ENCODE data around the gene B9D2. TPM values are rescaled to one million over a fixed set of nuclear protein-coding genes. Genes with fewer than 3 reads are reported as not detected.
A peak's percentile ranks its signal among the peaks of the same experiment; 100 is the strongest.

B9D2 gene
- polyA plus RNA-seq, 1 of the 3 experiments (the other 2 are of a cell fraction): 13.3 TPM

DNA sequence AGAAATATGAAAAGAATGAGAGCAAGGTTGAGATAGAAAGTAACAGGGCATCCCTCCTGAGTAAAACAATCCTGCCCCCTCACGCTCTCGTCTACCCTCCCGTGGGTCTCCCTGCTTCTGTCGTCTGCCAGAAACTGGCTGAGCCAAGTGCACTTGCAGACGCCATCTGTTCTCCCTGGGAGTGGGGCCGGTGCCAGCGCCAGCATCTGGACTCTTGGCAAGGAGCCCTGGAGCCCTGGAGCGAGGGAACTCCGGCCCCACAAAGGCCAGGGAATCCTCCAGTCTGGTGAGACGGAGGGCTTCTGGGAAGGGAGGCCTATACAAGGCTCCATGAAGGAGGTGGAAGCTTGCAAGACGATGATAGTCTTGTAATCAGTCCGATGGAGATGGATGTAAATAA lies 10.0 kb upstream of the B9D2 start:
- no peaks in the 10 kb centered on the region for H3K27me3 ChIP-seq (ENCODE audit: insufficient read depth)
- H3K9me2 ChIP-seq: no peaks in the 10 kb centered on the region
- 25% methylated on average over 8 of the region's 12 CpGs for WGBS (ENCODE audit: low lambda C conversion rate)
- H3F3A ChIP-seq (replicated peaks; ENCODE audit: insufficient read depth): peaks cover 15% of the 10 kb centered on the region
- H3K4me2 ChIP-seq: 0 out of 2 replicates have a peak overlapping the region, but pooled peaks have one; percentile 24
- peak; percentile 94 for DNase-seq
- H3K9ac ChIP-seq: no peak overlapping the region
- peaks cover 34% of the 10 kb centered on the region; the same call in 1 of the 2 replicates for H3K79me2 ChIP-seq (ENCODE audit: insufficient read depth)
- CTCF ChIA-PET: interaction anchor here (1.4 kb wide), 1 partner anchor 52 kb away, joined by 3 read pairs; no protein-coding TSS in a partner anchor
- POLR2A ChIA-PET: no interaction called here
- H2AFZ ChIP-seq (ENCODE audit: low read depth): no peak overlapping the region
- no peaks in the 10 kb centered on the region for H3K36me3 ChIP-seq (replicated peaks in 1 of 2; ENCODE audit: control insufficient read depth in 1 of 2, insufficient read depth in 2 of 2, low read length in 1 of 2)
- no peaks in the 10 kb centered on the region for H3K9me3 ChIP-seq
- no peak overlapping the region for H3K4me3 ChIP-seq (ENCODE audit: low read depth in 2 of 2, low read length in 1 of 2)
- peaks cover 15% of the 10 kb centered on the region; the same call in 1 of the 2 replicates for H4K20me1 ChIP-seq (ENCODE audit: insufficient read depth)
- H3K27ac ChIP-seq (ENCODE audit: low read depth in 2 of 2, low read length in 1 of 2): peak overlapping the region; percentile 26 to 63; a peak in 3 of 4 replicates
- peaks cover 6 to 11% of the 10 kb centered on the region in 2 experiments; a peak in 3 of 4 replicates for H3K4me1 ChIP-seq (ENCODE audit: control insufficient read depth in 1 of 2, insufficient read depth in 2 of 2, low read depth in 1 of 2, low read length in 1 of 2)
- TF ChIP-seq GABPA (IDR thresholded peaks at IDR 0.05; ENCODE audit: low read depth) (peak; percentile 32; the same call in 1 of the 2 replicates), USF2 (IDR thresholded peaks at IDR 0.05; ENCODE audit: borderline replicate concordance, low read depth, low read length) (no peak), FOXM1 (IDR thresholded peaks at IDR 0.05; ENCODE audit: low read depth) (no peak), SIN3A (IDR thresholded peaks at IDR 0.05; ENCODE audit: borderline replicate concordance, low read depth, low read length) (peak; percentile 92; the same call in 1 of the 2 replicates), YY1 (IDR thresholded peaks at IDR 0.05; ENCODE audit: low read depth) (no peak), EP300 (IDR thresholded peaks at IDR 0.05; ENCODE audit: borderline replicate concordance in 1 of 2, low read depth in 1 of 2, low read length in 1 of 2) (peak; percentile 78 to 79; a peak in 2 of 4 replicates), MXI1 (IDR thresholded peaks at IDR 0.05; ENCODE audit: low read depth, low read length) (no peak), POLR2AphosphoS5 (IDR thresholded peaks at IDR 0.05; ENCODE audit: low read depth, low read length) (peak; percentile 88), FOXJ3 (CRISPR knock-in tag; IDR thresholded peaks at IDR 0.05) (peak; percentile 65; the same call in 1 of the 2 replicates), TAF1 (IDR thresholded peaks at IDR 0.05; ENCODE audit: borderline replicate concordance, low read depth, low read length) (no peak), TCF12 (IDR thresholded peaks at IDR 0.05) (peak; percentile 100), SMC3 (IDR thresholded peaks at IDR 0.05; ENCODE audit: low read depth, low read length) (no peak), IRF3 (IDR thresholded peaks at IDR 0.05; ENCODE audit: low read depth, low read length) (no peak), RCOR1 (IDR thresholded peaks at IDR 0.05; ENCODE audit: low read length) (peak; percentile 96), GATA2 (CRISPR knock-in tag; IDR thresholded peaks at IDR 0.05) (no peak), MEF2A (IDR thresholded peaks at IDR 0.05; ENCODE audit: borderline replicate concordance, low read depth) (peak; percentile 23; the same call in 1 of the 2 replicates), MAX (IDR thresholded peaks at IDR 0.05; ENCODE audit: low read depth) (peak; percentile 59; the same call in 1 of the 2 replicates), TEAD4 (IDR thresholded peaks at IDR 0.05; ENCODE audit: borderline replicate concordance, insufficient read depth) (peak; percentile 83), NRF1 (IDR thresholded peaks at IDR 0.05; ENCODE audit: low read depth, low read length) (no peak), RAD21 (IDR thresholded peaks at IDR 0.05; ENCODE audit: low read length) (no peak), JUND (IDR thresholded peaks at IDR 0.05) (peak; percentile 63), USF1 (IDR thresholded peaks at IDR 0.05; ENCODE audit: borderline replicate concordance, low read depth) (no peak), ELF1 (IDR thresholded peaks at IDR 0.05) (no peak), ZBTB33 (IDR thresholded peaks at IDR 0.05; ENCODE audit: borderline replicate concordance, low read depth) (peak; percentile 58; the same call in 1 of the 2 replicates), CTCF (IDR thresholded peaks at IDR 0.05) (no peak), NFIC (IDR thresholded peaks at IDR 0.05; ENCODE audit: borderline replicate concordance) (peak; percentile 100), CHD2 (IDR thresholded peaks at IDR 0.05; ENCODE audit: low read length, partially characterized antibody) (peak; percentile 86)
- TF ChIP-seq, protein P1, sequence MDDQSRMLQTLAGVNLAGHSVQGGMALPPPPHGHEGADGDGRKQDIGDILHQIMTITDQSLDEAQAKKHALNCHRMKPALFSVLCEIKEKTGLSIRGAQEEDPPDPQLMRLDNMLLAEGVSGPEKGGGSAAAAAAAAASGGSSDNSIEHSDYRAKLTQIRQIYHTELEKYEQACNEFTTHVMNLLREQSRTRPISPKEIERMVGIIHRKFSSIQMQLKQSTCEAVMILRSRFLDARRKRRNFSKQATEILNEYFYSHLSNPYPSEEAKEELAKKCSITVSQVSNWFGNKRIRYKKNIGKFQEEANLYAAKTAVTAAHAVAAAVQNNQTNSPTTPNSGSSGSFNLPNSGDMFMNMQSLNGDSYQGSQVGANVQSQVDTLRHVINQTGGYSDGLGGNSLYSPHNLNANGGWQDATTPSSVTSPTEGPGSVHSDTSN (IDR thresholded peaks at IDR 0.05): peak; percentile 81

Measured in SK-N-SH (cell line).